GM11168 (cell line): ENCODE results near the gene ARHGEF26.

Experiments
- in situ Hi-C: fragments of 300-500 bp; cut with MboI; formaldehyde crosslinking; loops from one replicate; pipeline ENCODE4 v1.12.0; 2022; ENCODE audit warnings: low sequenced_read_pairs; ENCODE audit not compliant: unreplicated experiment

The ARHGEF26 gene

DNA sequence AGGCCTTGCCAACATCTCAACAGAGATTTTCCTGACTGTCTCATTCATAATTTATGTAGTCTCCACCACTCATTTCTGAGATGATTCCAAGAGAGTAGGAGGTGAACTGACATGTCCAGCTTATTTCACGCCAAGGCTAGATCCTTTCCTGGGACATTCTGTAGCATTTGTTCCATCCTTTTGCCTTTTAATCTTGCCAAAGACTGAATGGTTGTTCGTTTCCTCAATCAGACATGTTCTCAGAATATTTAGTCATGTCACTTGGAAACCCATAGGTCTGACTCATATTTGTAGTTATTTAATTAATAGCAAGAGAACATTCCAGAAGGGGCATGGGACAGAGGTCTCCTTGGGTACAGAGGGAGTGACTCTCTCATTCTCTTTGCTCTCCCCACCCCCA lies 122.2 kb downstream of the ARHGEF26 start:
- in situ Hi-C loops: no loop called here

DNA sequence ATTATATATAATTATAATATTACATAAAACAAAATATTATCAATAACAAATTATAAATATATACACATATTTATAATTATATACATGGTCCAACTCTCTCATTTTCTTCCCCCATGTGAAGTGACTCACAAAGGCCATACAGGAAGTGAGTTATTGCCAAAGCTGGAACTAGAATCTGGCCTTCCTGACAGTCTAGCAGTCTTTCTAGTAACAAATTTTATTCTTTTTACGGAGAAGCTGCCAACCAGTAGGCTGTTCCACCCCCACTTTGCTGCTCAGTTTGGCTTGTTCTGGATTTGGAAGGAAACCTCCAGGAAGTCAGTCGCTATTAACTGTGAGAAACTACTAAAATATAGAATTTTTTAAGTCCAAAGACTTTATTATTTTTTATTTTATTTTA lies 123.5 kb downstream of the ARHGEF26 start:
- in situ Hi-C loops: no loop called here

DNA sequence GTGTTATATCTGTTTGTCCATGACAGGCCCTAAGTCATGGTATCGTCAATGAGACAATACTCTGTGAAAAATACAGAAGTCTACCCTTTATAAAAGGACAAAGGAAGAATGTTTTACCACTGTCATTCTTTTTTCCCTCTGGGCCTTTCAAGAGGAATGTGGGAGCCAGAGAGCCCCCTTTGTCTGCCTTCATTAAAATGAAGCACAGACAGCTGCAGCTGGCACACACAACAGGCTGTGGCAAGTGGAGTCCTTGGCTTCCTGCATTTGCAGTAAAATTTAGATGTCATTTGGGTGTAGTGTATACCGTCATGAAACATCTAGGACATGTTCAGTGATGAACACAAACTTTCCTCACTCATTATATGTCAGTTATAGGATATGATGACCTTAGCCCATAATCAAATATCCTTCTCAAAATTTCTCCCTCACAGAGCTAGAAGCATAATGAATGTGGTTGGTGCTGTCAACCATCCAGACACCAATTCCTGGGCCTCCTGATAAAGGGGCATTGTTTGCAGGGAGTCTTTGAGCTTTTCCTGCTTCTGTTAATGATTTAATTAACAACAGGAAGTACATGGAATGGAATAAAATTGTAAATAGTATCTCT lies 126.7 kb downstream of the ARHGEF26 start:
- in situ Hi-C loops: no loop called here

DNA sequence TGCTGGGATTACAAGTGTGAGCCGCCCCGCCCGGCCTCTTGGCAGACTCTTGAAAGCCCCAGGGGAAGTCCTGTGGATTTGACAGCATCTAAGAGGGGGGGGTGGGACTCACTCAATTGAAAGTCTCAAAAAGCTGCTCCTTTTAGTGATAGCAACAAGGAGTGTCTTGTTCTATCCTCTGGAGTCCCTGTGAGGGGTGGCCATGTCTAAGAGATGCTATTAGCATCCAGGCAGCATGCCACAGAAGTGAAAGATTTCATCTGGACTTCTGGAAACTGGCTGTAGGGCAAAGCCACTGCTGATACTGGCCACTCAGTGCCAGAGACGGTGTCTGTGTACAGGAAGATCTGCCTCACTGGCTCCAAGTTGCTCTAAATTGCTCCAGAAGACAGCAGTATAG lies 129.1 kb downstream of the ARHGEF26 start:
- in situ Hi-C loops: no loop called here

DNA sequence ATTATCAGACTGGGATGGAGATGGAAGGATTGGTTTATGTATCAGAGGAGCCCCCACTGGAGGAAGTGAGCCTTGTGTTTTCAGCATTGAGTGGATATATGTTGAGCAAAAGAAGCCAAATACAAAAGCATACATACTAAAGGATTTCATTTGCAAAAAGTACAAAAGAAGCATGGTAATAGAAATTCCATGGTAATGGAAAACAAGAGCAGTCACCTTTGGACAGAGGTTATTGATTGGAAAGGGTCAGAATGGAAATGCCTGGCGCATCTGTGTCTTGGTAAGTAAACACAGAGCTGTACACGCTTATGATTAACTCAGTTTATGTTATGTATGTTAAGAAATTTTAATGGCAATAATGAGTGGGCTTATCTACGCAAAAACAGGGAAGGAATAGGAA lies 130.4 kb downstream of the ARHGEF26 start:
- in situ Hi-C loops: no loop called here

DNA sequence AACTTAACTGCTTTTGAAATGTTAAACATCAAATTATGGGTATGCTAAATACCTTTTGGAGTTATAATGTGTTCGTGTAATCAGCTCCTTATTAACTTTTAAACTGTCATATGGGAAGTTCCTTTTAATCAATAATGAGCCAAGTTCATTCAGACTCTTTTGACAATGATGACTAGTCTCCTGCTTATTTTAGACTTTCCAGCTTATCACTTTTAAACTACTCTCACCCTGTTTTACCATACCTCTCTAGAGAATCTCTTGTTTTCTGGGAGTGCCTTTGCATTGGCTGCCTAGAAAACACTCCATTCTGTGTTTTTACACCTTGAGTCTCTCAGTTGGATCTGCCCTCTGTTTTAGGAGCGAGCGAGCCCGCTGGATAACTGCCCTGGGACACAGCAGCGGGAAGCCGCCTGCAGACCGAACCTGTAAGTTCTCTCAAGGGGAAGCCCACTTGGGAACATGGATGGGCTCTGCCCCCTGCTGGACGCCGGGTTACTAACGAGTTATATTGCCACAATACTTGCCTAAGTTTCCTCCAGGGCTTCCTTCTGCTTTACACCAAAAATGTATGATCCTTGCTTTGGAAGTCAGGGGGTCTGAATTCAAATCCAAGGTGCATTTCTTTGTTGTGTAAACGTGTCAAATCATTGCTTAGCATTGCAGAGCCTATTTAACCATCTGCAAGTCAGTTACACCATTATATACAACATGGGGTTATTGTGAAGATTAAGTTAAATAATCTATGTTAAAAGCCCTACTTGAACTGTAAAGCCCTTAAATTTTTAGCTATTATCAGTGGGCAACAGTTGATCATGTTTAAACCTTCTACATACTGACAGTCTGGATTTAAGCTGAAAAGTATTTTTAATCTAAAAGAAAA lies 131.8 kb downstream of the ARHGEF26 start:
- in situ Hi-C loops: no loop called here

GRCh38 chr3:154254527-154254926 lies 133.3 kb downstream of the ARHGEF26 start:
- in situ Hi-C loops: no loop called here

GRCh38 chr3:154273381-154273780 lies 152.2 kb downstream of the ARHGEF26 start:
- in situ Hi-C loops: no loop called here

DNA sequence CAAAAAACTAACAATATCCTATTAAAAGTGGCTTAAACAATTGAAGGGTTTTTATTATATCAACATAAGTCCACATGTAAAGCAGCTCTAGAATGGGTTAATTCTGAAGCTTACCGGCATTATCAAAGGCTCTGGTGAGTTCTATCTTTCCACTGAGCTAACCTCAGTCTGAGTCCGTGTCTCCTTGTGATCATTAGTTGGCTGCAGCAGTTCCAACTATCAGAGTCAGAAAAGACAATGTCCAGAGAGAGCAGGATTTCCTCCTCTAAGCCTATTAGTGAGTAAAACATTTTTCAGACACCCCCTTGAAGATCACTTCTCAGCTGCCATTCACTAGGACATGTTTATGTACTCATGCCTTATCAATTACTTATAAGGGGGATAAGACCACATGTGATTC lies 153.2 kb downstream of the ARHGEF26 start:
- in situ Hi-C loops: no loop called here

DNA sequence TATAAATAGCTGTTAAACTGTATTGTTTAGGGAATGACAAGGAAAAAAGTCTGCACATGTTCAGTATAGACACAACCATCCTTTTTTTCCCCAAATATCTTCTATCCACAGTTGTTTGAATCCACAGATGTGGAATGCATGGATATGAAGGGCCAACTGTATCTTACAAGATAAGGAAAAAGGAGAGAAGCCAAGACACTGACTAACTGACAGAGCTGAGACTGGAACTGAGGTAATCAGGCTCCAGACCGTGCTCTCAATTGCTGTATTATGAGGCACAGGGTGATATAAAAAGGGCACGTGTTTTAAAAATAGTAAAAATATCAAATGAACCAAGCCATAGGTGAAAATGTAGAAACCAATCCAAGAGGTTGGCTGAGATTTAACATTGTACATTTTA lies 154.1 kb downstream of the ARHGEF26 start:
- in situ Hi-C loops: no loop called here

DNA sequence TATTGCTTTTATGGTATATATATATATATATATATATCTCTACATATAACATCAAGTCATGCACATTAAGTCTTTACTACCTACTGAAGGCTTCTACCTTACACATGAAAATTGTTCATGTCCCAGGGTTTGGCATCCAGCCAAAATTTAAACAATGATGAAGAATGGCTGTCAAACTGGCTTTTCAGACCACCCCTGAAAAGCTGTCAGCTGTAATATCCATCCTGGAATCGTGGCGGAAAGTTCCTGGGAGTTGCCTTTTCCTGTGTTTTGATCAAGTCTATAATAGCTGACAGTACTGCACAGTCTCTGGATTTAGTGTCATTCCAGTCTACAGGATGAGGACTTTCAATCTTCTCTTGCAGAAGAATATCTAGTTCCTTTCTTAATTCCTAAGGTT lies 154.8 kb downstream of the ARHGEF26 start:
- in situ Hi-C loops: no loop called here

GRCh38 chr3:154280161-154280560 lies 159.0 kb downstream of the ARHGEF26 start:
- in situ Hi-C loops: no loop called here

- in situ Hi-C loops: no loop called here
Observed at GRCh38 chr3:154285221-154285620, 164.0 kb downstream of the ARHGEF26 start.

DNA sequence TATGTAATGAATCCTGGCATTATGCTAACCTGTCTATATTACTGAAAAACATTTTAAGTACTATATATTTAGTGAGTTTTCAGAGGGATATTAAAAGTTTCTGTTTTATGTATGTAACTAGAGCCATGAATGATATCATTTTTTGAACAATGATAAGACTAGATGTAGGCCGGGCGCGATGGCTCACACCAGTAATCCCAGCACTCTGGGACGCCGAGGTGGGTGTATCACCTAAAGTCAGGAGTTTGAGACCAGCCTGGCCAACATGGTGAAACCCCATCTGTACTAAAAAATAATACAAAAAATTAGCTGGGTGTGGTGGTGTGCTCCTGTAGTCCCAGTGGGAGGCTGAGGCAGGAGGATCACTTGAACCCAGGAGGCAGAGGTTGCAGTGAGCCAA lies 169.0 kb downstream of the ARHGEF26 start:
- in situ Hi-C loops: no loop called here

GRCh38 chr3:154294016-154294415 lies 172.8 kb downstream of the ARHGEF26 start:
- in situ Hi-C loops: no loop called here

DNA sequence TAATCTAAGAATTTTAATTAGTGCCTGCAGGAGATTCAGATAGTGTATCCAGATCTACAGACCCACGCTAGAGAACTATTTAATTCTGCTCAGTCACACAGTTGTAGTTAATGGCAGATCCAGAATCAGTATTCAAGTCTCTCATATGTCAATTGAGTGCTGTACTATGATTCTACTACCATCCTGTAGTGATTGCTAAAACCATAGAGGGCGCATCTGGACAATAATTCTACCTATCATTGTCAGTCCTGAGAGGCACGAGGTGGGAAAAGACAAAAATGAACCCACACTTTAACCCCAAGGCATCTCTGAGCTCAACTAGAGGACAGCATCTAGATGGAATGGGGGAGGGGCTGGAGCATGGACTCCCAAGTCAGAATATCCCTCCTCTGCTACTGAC lies 180.4 kb downstream of the ARHGEF26 start:
- in situ Hi-C loops: no loop called here

- in situ Hi-C loops: no loop called here
Observed at GRCh38 chr3:154304116-154304786, 183.1 kb downstream of the ARHGEF26 start.

GRCh38 chr3:154304936-154305335 lies 183.7 kb downstream of the ARHGEF26 start:
- in situ Hi-C loops: no loop called here

DNA sequence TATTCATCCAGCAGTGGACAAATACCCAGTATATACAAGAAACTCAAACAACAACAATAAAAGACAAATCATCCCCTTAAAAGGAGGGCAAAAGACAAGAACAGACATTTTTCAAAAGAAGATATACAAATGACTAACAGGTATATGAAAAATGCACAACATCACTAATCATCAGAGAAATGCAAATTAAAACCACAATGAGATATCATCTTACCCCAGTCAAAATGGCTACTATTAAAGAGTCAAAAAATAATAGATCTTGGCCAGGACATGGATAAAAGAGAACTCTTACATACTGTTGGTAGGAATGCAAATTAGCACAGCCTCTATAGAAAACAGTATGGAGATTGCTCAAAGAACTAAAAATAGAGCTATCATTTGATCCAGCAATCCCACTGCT lies 186.2 kb downstream of the ARHGEF26 start:
- in situ Hi-C loops: no loop called here
